CD4-positive, CD25-positive, alpha-beta regulatory T cell (primary cell): ENCODE data around the gene GSTT2B. TPM values are rescaled to one million over a fixed set of nuclear protein-coding genes. Genes with fewer than 3 reads are reported as not detected.
"Not testable (repeated sequence)": the region's sequence is repeated elsewhere in the genome, so short reads cannot be mapped to it uniquely, and the experiment has no call there.

Source experiments
- ATAC-seq, 2 donors: fragments of 150-1000 bp; cut with Tn5 transposase; one replicate each; pipeline ENCODE4 v1.10.0; 2021; ENCODE audit warnings: low read depth in 2 of 2, moderate number of reproducible peaks in 2 of 2, moderate library complexity in 1 of 2
- DNase-seq, 3 donors: peaks; one replicate each; pipeline versions ENCODE4 v3.0.0 to v3.0.0-alpha.2; 2012 to 2022; ENCODE audit warnings: mixed read lengths in 1 of 3
- H3K27ac ChIP-seq: one replicate; pipeline ENCODE4 v1.7.0; 2013; ENCODE audit warnings: mild to moderate bottlenecking, low read length; ENCODE audit not compliant: insufficient read depth, poor library complexity, severe bottlenecking
- H3K27me3 ChIP-seq: one replicate; pipeline ENCODE4 v1.7.0; 2013; ENCODE audit warnings: low read length; ENCODE audit not compliant: control insufficient read depth, insufficient read depth
- H3K36me3 ChIP-seq: one replicate; pipeline ENCODE4 v1.7.0; 2013; ENCODE audit warnings: mild to moderate bottlenecking, low read length, moderate library complexity; ENCODE audit not compliant: control insufficient read depth, insufficient read depth
- H3K4me1 ChIP-seq: 2 replicates; pipeline ENCODE4 v1.7.0; 2013; ENCODE audit warnings: mild to moderate bottlenecking, low read length; ENCODE audit not compliant: insufficient read depth, control insufficient read depth, poor library complexity, severe bottlenecking
- H3K4me3 ChIP-seq: one replicate; pipeline ENCODE4 v1.7.0; 2013; ENCODE audit warnings: low read depth, mild to moderate bottlenecking, low read length, moderate library complexity
- H3K9me3 ChIP-seq, 2 experiments: 1 replicate in 1 of 2; 2 replicates in 1 of 2; pipeline ENCODE4 v1.7.0; 2013; ENCODE audit warnings: low read length in 2 of 2, mild to moderate bottlenecking in 1 of 2, moderate library complexity in 1 of 2; ENCODE audit not compliant: control insufficient read depth in 2 of 2
- H3K27ac Mint-ChIP-seq, 3 donors: one replicate each; pipeline ENCODE4 v1.8.0; 2020 to 2022; ENCODE audit warnings: mild to moderate bottlenecking in 3 of 3, mixed read lengths in 3 of 3, moderate library complexity in 2 of 3
- H3K27me3 Mint-ChIP-seq: one replicate; pipeline ENCODE4 v1.8.0; 2022; ENCODE audit warnings: mild to moderate bottlenecking, mixed read lengths
- H3K36me3 Mint-ChIP-seq: one replicate; pipeline ENCODE4 v1.8.0; 2020; ENCODE audit warnings: mixed read lengths
- H3K4me1 Mint-ChIP-seq, 4 donors: one replicate each; pipeline ENCODE4 v1.8.0; 2020 to 2022; ENCODE audit warnings: mixed read lengths in 4 of 4, mild to moderate bottlenecking in 1 of 4
- H3K4me3 Mint-ChIP-seq, 4 donors: one replicate each; pipeline ENCODE4 v1.8.0; 2020 to 2022; ENCODE audit warnings: mild to moderate bottlenecking in 4 of 4, mixed read lengths in 4 of 4, moderate library complexity in 3 of 4
- H3K9me3 Mint-ChIP-seq, 7 donors: one replicate each; pipeline ENCODE4 v1.8.0; 2020 to 2022; ENCODE audit warnings: mixed read lengths in 7 of 7, mild to moderate bottlenecking in 3 of 7, moderate library complexity in 2 of 7
- polyA plus RNA-seq, 4 donors: library from polyadenylated mRNA; unstranded; fragments of 300-500 nt; fragmentation: Illumina TruSeq; gene quantifications; one replicate each; pipeline ENCODE4 v1.2.3, GENCODE V29; 2021
- total RNA-seq: library from RNA; stranded (reverse); gene quantifications from one replicate; pipeline ENCODE4 v1.2.3, GENCODE V29; 2022

GSTT2B gene
- total and polyA plus RNA-seq, 5 donors from 2014 or later, result not detected

GRCh38 chr22:24006207-24006913, 45.4 kb upstream of the GSTT2B start:
- Histone ChIP-seq H3K4me1 (peaks cover 1% of the 10 kb centered on the region), H3K9me3 (no peaks in the 10 kb centered on the region), H3K27ac (no peak overlapping the region), H3K4me3 (no peak overlapping the region), H3K36me3 (no peaks in the 10 kb centered on the region), H3K27me3 (no peaks in the 10 kb centered on the region)
- Mint-ChIP-seq H3K9me3 (peaks cover 0 to 1% (median 0%) of the 10 kb centered on the region in 7 donors), H3K4me1 (peaks cover 0 to 10% (median 1%) of the 10 kb centered on the region in 4 donors), H3K4me3 (no peak overlapping the region), H3K36me3 (no peaks in the 10 kb centered on the region), H3K27ac (peak overlapping the region in 2 of 3 donors; percentile 9 to 68), H3K27me3 (peaks cover 4% of the 10 kb centered on the region)
- ATAC-seq (no peak), DNase-seq (no peak)

GRCh38 chr22:24005201-24005600, 44.2 kb upstream of the GSTT2B start, which contains the start of gene GSTT4:
TSS of gene GSTT4 (minus strand) at chr22:24005453. CDS start at chr22:24005356, 97 bp downstream.
- H3K36me3 Mint-ChIP-seq, result no peaks in the 10 kb centered on the region
- H3K9me3 ChIP-seq, result no peaks in the 10 kb centered on the region
- no peak within 1 kb of the TSS for H3K4me3 ChIP-seq
- no peak within 1 kb of the TSS for H3K4me3 Mint-ChIP-seq
- ATAC-seq (no peak), DNase-seq (no peak)
- no peaks in the 10 kb centered on the region for H3K36me3 ChIP-seq
- H3K4me1 Mint-ChIP-seq, result peaks cover 0 to 1% (median 0%) of the 10 kb centered on the region in 4 donors
- H3K27ac ChIP-seq, result no peak within 1 kb of the TSS
- H3K27me3 ChIP-seq, result no peaks in the 10 kb centered on the region
- no peaks in the 10 kb centered on the region for H3K9me3 Mint-ChIP-seq
- H3K27me3 Mint-ChIP-seq, result peaks cover 4% of the 10 kb centered on the region
- no peaks in the 10 kb centered on the region for H3K4me1 ChIP-seq
- peak within 1 kb of the TSS in 1 of 3 donors; percentile 68 for H3K27ac Mint-ChIP-seq

- H3K27ac ChIP-seq, result no peak overlapping the region
- no peaks in the 10 kb centered on the region for H3K9me3 ChIP-seq
- no peak for DNase-seq
- no peak overlapping the region for H3K4me3 Mint-ChIP-seq
- H3K27me3 ChIP-seq, result no peaks in the 10 kb centered on the region
- peaks cover 4% of the 10 kb centered on the region for H3K27me3 Mint-ChIP-seq
- H3K27ac Mint-ChIP-seq, result no peak overlapping the region
- H3K4me1 ChIP-seq, result no peaks in the 10 kb centered on the region
- H3K4me3 ChIP-seq, result no peak overlapping the region
- no peaks in the 10 kb centered on the region for H3K36me3 Mint-ChIP-seq
- no peaks in the 10 kb centered on the region for H3K4me1 Mint-ChIP-seq
- no peaks in the 10 kb centered on the region for H3K9me3 Mint-ChIP-seq
- ATAC-seq, result no peak
- H3K36me3 ChIP-seq, result no peaks in the 10 kb centered on the region
These were observed 42.9 kb upstream of the GSTT2B start for GRCh38 chr22:24003887-24004286.

GRCh38 chr22:24002851-24003250, 41.9 kb upstream of the GSTT2B start:
- Histone ChIP-seq H3K4me1 (no peaks in the 10 kb centered on the region), H3K27ac (no peak overlapping the region), H3K27me3 (no peaks in the 10 kb centered on the region), H3K9me3 (no peaks in the 10 kb centered on the region), H3K36me3 (no peaks in the 10 kb centered on the region), H3K4me3 (no peak overlapping the region)
- DNase-seq, result no peak
- Mint-ChIP-seq H3K4me3 (no peak overlapping the region), H3K36me3 (no peaks in the 10 kb centered on the region), H3K27ac (no peak overlapping the region), H3K4me1 (peaks cover 0 to under 1% (median under 1%) of the 10 kb centered on the region in 4 donors), H3K27me3 (peaks cover 6% of the 10 kb centered on the region), H3K9me3 (no peaks in the 10 kb centered on the region)
- ATAC-seq, result no peak

- Histone ChIP-seq H3K27me3 (no peaks in the 10 kb centered on the region), H3K36me3 (no peaks in the 10 kb centered on the region), H3K4me1 (no peaks in the 10 kb centered on the region), H3K27ac (no peak overlapping the region), H3K9me3 (no peaks in the 10 kb centered on the region), H3K4me3 (no peak overlapping the region)
- no peaks in the 10 kb centered on the region for H3K9me3 Mint-ChIP-seq
- peaks cover 0 to 6% (median 4%) of the 10 kb centered on the region in 4 donors for H3K4me1 Mint-ChIP-seq
- H3K4me3 Mint-ChIP-seq, result no peak overlapping the region
- H3K27ac Mint-ChIP-seq, result no peak overlapping the region
- peaks cover 9% of the 10 kb centered on the region for H3K27me3 Mint-ChIP-seq
- no peak for ATAC-seq
- DNase-seq, result no peak
- no peaks in the 10 kb centered on the region for H3K36me3 Mint-ChIP-seq
These were observed 41.3 kb upstream of the GSTT2B start for GRCh38 chr22:24002272-24002671.

- ATAC-seq (no peak), DNase-seq (no peak)
- H3K4me3 Mint-ChIP-seq, result no peak overlapping the region
- Histone ChIP-seq H3K4me1 (no peaks in the 10 kb centered on the region), H3K27ac (no peak overlapping the region), H3K4me3 (no peak overlapping the region), H3K9me3 (no peaks in the 10 kb centered on the region), H3K27me3 (no peaks in the 10 kb centered on the region), H3K36me3 (no peaks in the 10 kb centered on the region)
- H3K36me3 Mint-ChIP-seq, result no peaks in the 10 kb centered on the region
- peaks cover 9% of the 10 kb centered on the region for H3K27me3 Mint-ChIP-seq
- peaks cover 0 to 6% (median 5%) of the 10 kb centered on the region in 4 donors for H3K4me1 Mint-ChIP-seq
- no peaks in the 10 kb centered on the region for H3K9me3 Mint-ChIP-seq
- peak overlapping the region in 1 of 3 donors; percentile 49 for H3K27ac Mint-ChIP-seq
These were observed 40.3 kb upstream of the GSTT2B start for GRCh38 chr22:24001314-24001713.

GRCh38 chr22:23999779-24000178, 38.8 kb upstream of the GSTT2B start:
- H3K4me1 ChIP-seq, H3K36me3 Mint-ChIP-seq, H3K27me3 ChIP-seq, H3K4me3 ChIP-seq, H3K9me3 ChIP-seq, H3K27ac Mint-ChIP-seq, DNase-seq, H3K27me3 Mint-ChIP-seq, H3K9me3 Mint-ChIP-seq, H3K36me3 ChIP-seq, H3K4me3 Mint-ChIP-seq, H3K27ac ChIP-seq, H3K4me1 Mint-ChIP-seq, ATAC-seq: not testable (repeated sequence)

- H3K9me3 ChIP-seq, result no peaks in the 10 kb centered on the region
- Mint-ChIP-seq H3K4me3 (no peak overlapping the region), H3K27ac (no peak overlapping the region), H3K36me3 (no peaks in the 10 kb centered on the region), H3K4me1 (peaks cover 0 to 7% (median 5%) of the 10 kb centered on the region in 4 donors), H3K9me3 (no peaks in the 10 kb centered on the region), H3K27me3 (peaks cover 9% of the 10 kb centered on the region)
- no peaks in the 10 kb centered on the region for H3K36me3 ChIP-seq
- no peaks in the 10 kb centered on the region for H3K27me3 ChIP-seq
- no peak for DNase-seq
- no peaks in the 10 kb centered on the region for H3K4me1 ChIP-seq
- no peak overlapping the region for H3K4me3 ChIP-seq
- H3K27ac ChIP-seq, result no peak overlapping the region
- no peak for ATAC-seq
These were observed 36.1 kb upstream of the GSTT2B start for GRCh38 chr22:23997092-23997491.
